H9 (cell line): ENCODE data around the gene KRT84. TPM values are rescaled to one million over a fixed set of nuclear protein-coding genes. Genes with fewer than 3 reads are reported as not detected.

ENCODE experiments used
- DNase-seq: peaks from one replicate; pipeline ENCODE4 v3.0.0-alpha.2; 2017
- H2AFZ ChIP-seq: one replicate; pipeline ENCODE4 v1.6.1; 2013; ENCODE audit warnings: mild to moderate bottlenecking, low read length, control low read depth, moderate library complexity
- H2AK5ac ChIP-seq: 2 replicates; pipeline ENCODE4 v1.6.1; 2013; ENCODE audit warnings: low read length, control low read depth, mixed read lengths; ENCODE audit not compliant: insufficient read length
- H2BK120ac ChIP-seq: one replicate; pipeline ENCODE4 v1.6.1; 2013; ENCODE audit warnings: low read depth, mild to moderate bottlenecking, low read length, control low read depth, inconsistent platforms; ENCODE audit not compliant: poor library complexity, severe bottlenecking
- H2BK12ac ChIP-seq: 2 replicates; pipeline ENCODE4 v1.6.1; 2013; ENCODE audit warnings: low read length, control low read depth, mixed read lengths, low read depth; ENCODE audit not compliant: insufficient read length
- H2BK15ac ChIP-seq: 2 replicates; pipeline ENCODE4 v1.6.1; 2013; ENCODE audit warnings: low read depth, low read length, control low read depth
- H2BK20ac ChIP-seq: one replicate; pipeline ENCODE4 v1.6.1; 2013; ENCODE audit warnings: low read depth, mild to moderate bottlenecking, low read length, control low read depth, inconsistent platforms; ENCODE audit not compliant: poor library complexity, severe bottlenecking
- H2BK5ac ChIP-seq: 2 replicates; pipeline ENCODE4 v1.6.1; 2013; ENCODE audit warnings: low read length, control low read depth, mixed read lengths; ENCODE audit not compliant: insufficient read length
- H3K14ac ChIP-seq: 2 replicates; pipeline ENCODE4 v1.6.1; 2013; ENCODE audit warnings: low read length, control low read depth; ENCODE audit not compliant: insufficient read depth
- H3K18ac ChIP-seq: 2 replicates; pipeline ENCODE4 v1.6.1; 2013; ENCODE audit warnings: low read depth, mild to moderate bottlenecking, mixed read lengths, low read length, control low read depth; ENCODE audit not compliant: insufficient read length
- H3K23ac ChIP-seq: 2 replicates; pipeline ENCODE4 v1.6.1; 2013; ENCODE audit warnings: low read length, control low read depth, mixed read lengths, low read depth; ENCODE audit not compliant: insufficient read length
- H3K23me2 ChIP-seq: 2 replicates; pipeline ENCODE4 v1.6.1; 2013; ENCODE audit warnings: low read depth, mild to moderate bottlenecking, mixed read lengths, low read length, control low read depth; ENCODE audit not compliant: insufficient read length, poor library complexity, severe bottlenecking
- H3K27ac ChIP-seq: 2 replicates; pipeline ENCODE4 v1.5.1; 2013; ENCODE audit warnings: low read length, control low read depth, mixed read lengths, low read depth; ENCODE audit not compliant: insufficient read length
- H3K27me3 ChIP-seq: 2 replicates; pipeline ENCODE4 v1.6.1; 2013; ENCODE audit warnings: low read length, control low read depth, inconsistent platforms; ENCODE audit not compliant: insufficient read depth
- H3K4ac ChIP-seq: 2 replicates; pipeline ENCODE4 v1.6.1; 2013; ENCODE audit warnings: low read depth, mild to moderate bottlenecking, control low read depth, inconsistent platforms, low read length, moderate library complexity
- H3K4me1 ChIP-seq: 2 replicates; pipeline ENCODE4 v1.6.1; 2013; ENCODE audit warnings: low read length, control low read depth, inconsistent platforms; ENCODE audit not compliant: insufficient read depth
- H3K4me2 ChIP-seq: 2 replicates; pipeline ENCODE4 v1.6.1; 2013; ENCODE audit warnings: low read length, control low read depth, mixed read lengths; ENCODE audit not compliant: insufficient read length, insufficient read depth
- H3K56ac ChIP-seq: 2 replicates; pipeline ENCODE4 v1.6.1; 2013; ENCODE audit warnings: low read depth, mild to moderate bottlenecking, mixed read lengths, low read length, control low read depth; ENCODE audit not compliant: insufficient read length
- H3K79me1 ChIP-seq: 2 replicates; pipeline ENCODE4 v1.6.1; 2013; ENCODE audit warnings: low read depth, mild to moderate bottlenecking, moderate library complexity, low read length, control low read depth, inconsistent platforms; ENCODE audit not compliant: insufficient read depth, poor library complexity, severe bottlenecking
- H3K79me2 ChIP-seq: 2 replicates; pipeline ENCODE4 v1.6.1; 2013; ENCODE audit warnings: low read length, control low read depth, inconsistent platforms; ENCODE audit not compliant: insufficient read depth
- H3K9ac ChIP-seq: 2 replicates; pipeline ENCODE4 v1.6.1; 2013; ENCODE audit warnings: low read length, control low read depth, mixed read lengths; ENCODE audit not compliant: insufficient read length; ENCODE audit errors: extremely low read depth
- H3K9me3 ChIP-seq: one replicate; pipeline ENCODE4 v1.6.1; 2013; ENCODE audit warnings: low read depth, low read length, inconsistent platforms; ENCODE audit not compliant: control insufficient read depth
- H3T11ph ChIP-seq: one replicate; pipeline ENCODE4 v1.6.1; 2013; ENCODE audit warnings: mild to moderate bottlenecking, low read length, control low read depth, inconsistent platforms
- H4K20me1 ChIP-seq: one replicate; pipeline ENCODE4 v1.6.1; 2013; ENCODE audit not compliant: control insufficient read depth, insufficient read length, insufficient read depth
- H4K5ac ChIP-seq: 2 replicates; pipeline ENCODE4 v1.6.1; 2013; ENCODE audit warnings: low read depth, mild to moderate bottlenecking, mixed read lengths, low read length, control low read depth; ENCODE audit not compliant: insufficient read length
- H4K8ac ChIP-seq: replicated peaks from 2 replicates; pipeline ENCODE4 v1.6.1; 2013; ENCODE audit warnings: low read length, control low read depth, mixed read lengths, low read depth; ENCODE audit not compliant: insufficient read length
- H4K91ac ChIP-seq: 2 replicates; pipeline ENCODE4 v1.6.1; 2013; ENCODE audit warnings: low read depth, mild to moderate bottlenecking, moderate library complexity, mixed read lengths, low read length, control low read depth; ENCODE audit not compliant: insufficient read length
- H3K27ac Mint-ChIP-seq, 3 experiments: 2 replicates in 2 of 3; 3 replicates in 1 of 3; pipeline ENCODE4 v1.8.0; 2020 to 2021; ENCODE audit warnings: mixed read lengths in 3 of 3, mild to moderate bottlenecking in 1 of 3, moderate library complexity in 1 of 3
- H3K27me3 Mint-ChIP-seq: 2 replicates; pipeline ENCODE4 v1.8.0; 2021; ENCODE audit warnings: low read depth, mild to moderate bottlenecking, moderate library complexity, mixed read lengths
- H3K36me3 Mint-ChIP-seq, 3 experiments: 2 replicates in 2 of 3; 3 replicates in 1 of 3; pipeline ENCODE4 v1.8.0; 2020 to 2021; ENCODE audit warnings: low read depth in 3 of 3, mixed read lengths in 3 of 3; ENCODE audit not compliant: insufficient read depth in 1 of 3
- H3K4me1 Mint-ChIP-seq, 2 experiments: 2 replicates each; pipeline ENCODE4 v1.8.0; 2020; ENCODE audit warnings: mixed read lengths in 2 of 2
- H3K4me3 Mint-ChIP-seq, 2 experiments: 2 replicates in 1 of 2; 3 replicates in 1 of 2; pipeline ENCODE4 v1.8.0; 2020 to 2021; ENCODE audit warnings: mild to moderate bottlenecking in 2 of 2, mixed read lengths in 2 of 2, moderate library complexity in 1 of 2
- H3K9me3 Mint-ChIP-seq, 2 experiments: 2 replicates in 1 of 2; 3 replicates in 1 of 2; pipeline ENCODE4 v1.8.0; 2020; ENCODE audit warnings: mild to moderate bottlenecking in 2 of 2, mixed read lengths in 2 of 2, moderate library complexity in 1 of 2
- WGBS: extraction: QIAGEN DNeasy Blood & Tissue Kit; methylation state at CpG from one replicate; pipeline ENCODE4 v1.1.7; 2013; ENCODE audit warnings: missing lambda C conversion rate, low lambda C conversion rate, mixed read lengths; ENCODE audit not compliant: insufficient read length; ENCODE audit errors: extremely low coverage; 5-methylcytosine and 5-hydroxymethylcytosine counted together
- total RNA-seq: library from RNA; stranded (reverse); gene quantifications from 2 replicates; pipeline ENCODE4 v1.2.1, GENCODE V29; 2021
- TF ChIP-seq, protein P1 (sequence below): fragments of 200-600 bp; sonication (generic); conservative IDR thresholded peaks from 3 replicates; pipeline ENCODE4 v1.8.0; 2021; ENCODE audit warnings: antibody characterized with exemption, mild to moderate bottlenecking

KRT84 gene
- total RNA-seq, 1 experiment from 2014 or later = not detected

- Histone ChIP-seq H3K4me1 (no peaks in the 10 kb centered on the region), H3K79me2 (no peaks in the 10 kb centered on the region), H3K9ac (no peak overlapping the region), H2AK5ac (no peak overlapping the region), H3K79me1 (no peaks in the 10 kb centered on the region), H3K18ac (no peak overlapping the region), H3K4me2 (no peak overlapping the region), H3K27ac (no peak overlapping the region), H4K91ac (no peak overlapping the region), H4K8ac (no peak overlapping the region), H3T11ph (no peak overlapping the region), H3K14ac (no peak overlapping the region), H3K9me3 (no peaks in the 10 kb centered on the region), H3K23me2 (no peaks in the 10 kb centered on the region), H4K20me1 (no peaks in the 10 kb centered on the region), H3K27me3 (no peaks in the 10 kb centered on the region), H3K56ac (no peak overlapping the region), H3K4ac (no peak overlapping the region), H2BK12ac (no peak overlapping the region), H2BK20ac (no peak overlapping the region), H2BK15ac (no peak overlapping the region), H4K5ac (no peak overlapping the region), H3K23ac (no peak overlapping the region), H2AFZ (no peak overlapping the region), H2BK120ac (no peak overlapping the region), H2BK5ac (no peak overlapping the region)
- WGBS = no CpG with 5 or more reads among the region's 2 CpGs
- no peak overlapping the region for H3K27ac Mint-ChIP-seq
- H3K4me1 Mint-ChIP-seq = no peaks in the 10 kb centered on the region
- H3K9me3 Mint-ChIP-seq = peaks cover 5 to 7% of the 10 kb centered on the region in 2 experiments; a peak in 2 of 5 replicates
- peaks cover 11% of the 10 kb centered on the region for H3K27me3 Mint-ChIP-seq
- TF ChIP-seq, protein P1, sequence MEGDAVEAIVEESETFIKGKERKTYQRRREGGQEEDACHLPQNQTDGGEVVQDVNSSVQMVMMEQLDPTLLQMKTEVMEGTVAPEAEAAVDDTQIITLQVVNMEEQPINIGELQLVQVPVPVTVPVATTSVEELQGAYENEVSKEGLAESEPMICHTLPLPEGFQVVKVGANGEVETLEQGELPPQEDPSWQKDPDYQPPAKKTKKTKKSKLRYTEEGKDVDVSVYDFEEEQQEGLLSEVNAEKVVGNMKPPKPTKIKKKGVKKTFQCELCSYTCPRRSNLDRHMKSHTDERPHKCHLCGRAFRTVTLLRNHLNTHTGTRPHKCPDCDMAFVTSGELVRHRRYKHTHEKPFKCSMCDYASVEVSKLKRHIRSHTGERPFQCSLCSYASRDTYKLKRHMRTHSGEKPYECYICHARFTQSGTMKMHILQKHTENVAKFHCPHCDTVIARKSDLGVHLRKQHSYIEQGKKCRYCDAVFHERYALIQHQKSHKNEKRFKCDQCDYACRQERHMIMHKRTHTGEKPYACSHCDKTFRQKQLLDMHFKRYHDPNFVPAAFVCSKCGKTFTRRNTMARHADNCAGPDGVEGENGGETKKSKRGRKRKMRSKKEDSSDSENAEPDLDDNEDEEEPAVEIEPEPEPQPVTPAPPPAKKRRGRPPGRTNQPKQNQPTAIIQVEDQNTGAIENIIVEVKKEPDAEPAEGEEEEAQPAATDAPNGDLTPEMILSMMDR = no peak
- no peak overlapping the region for H3K4me3 Mint-ChIP-seq
- DNase-seq = no peak
- no peaks in the 10 kb centered on the region; a peak in 1 of 7 replicates for H3K36me3 Mint-ChIP-seq
Observed at GRCh38 chr12:52342781-52343490, 42.5 kb downstream of the KRT84 start.
